HCT116 (cell line): ENCODE measurements around the gene CCDC89. TPM values are rescaled to one million over a fixed set of nuclear protein-coding genes. Genes with fewer than 3 reads are reported as not detected.

Experiments
- ATAC-seq: fragments of 200-7000 bp; cut with Tn5 transposase; 2 replicates; pipeline ENCODE4 v1.9.1; 2020; ENCODE audit warnings: mild to moderate bottlenecking, moderate library complexity
- BruUV-seq: library from RNA; stranded (reverse); fragments of 400-500 nt; replicated peaks from 2 replicates; lab custom pipeline; 2021; lab: Mats Ljungman, UMichigan
- CTCF ChIA-PET: fragments of 300-600 bp; sonication (Branson Sonifier 250); formaldehyde crosslinking; loops from one replicate; lab custom pipeline; 2021; ENCODE audit warnings: antibody characterized with exemption; lab: Charles Lee
- POLR2A ChIA-PET: fragments of 300-600, 350-600 bp; sonication (Branson Sonifier 250); formaldehyde crosslinking; loops from one replicate; lab custom pipeline; 2021; ENCODE audit warnings: antibody characterized with exemption; lab: Charles Lee
- RAD21 ChIA-PET, 2 experiments: fragments of 300-600 bp; sonication (Branson Sonifier 250); formaldehyde crosslinking; loops; one replicate each; lab custom pipeline; 2023; ENCODE audit warnings: low total read pairs in 2 of 2; ENCODE audit not compliant: uncharacterized antibody in 2 of 2, unreplicated experiment in 2 of 2, low non-redundant PET in 1 of 2; lab: Charles Lee
- DNase-seq: peaks from one replicate; pipeline ENCODE4 v3.0.0-alpha.2; 2010; ENCODE audit warnings: low read depth, low spot score
- H2AFZ ChIP-seq: fragments of 200-600 bp; shearing (Covaris generic), sonication (generic); 2 replicates; pipeline ENCODE4 v1.6.1; 2017; ENCODE audit warnings: low read depth, mixed run types, mixed read lengths, antibody characterized with exemption, low read length; ENCODE audit not compliant: poor library complexity, severe bottlenecking
- H3K27ac ChIP-seq: 2 replicates; pipeline ENCODE4 v1.5.1; 2012; ENCODE audit warnings: low read depth, low read length
- H3K27me3 ChIP-seq: fragments of 200-600 bp; sonication (generic); 2 replicates; pipeline ENCODE4 v1.6.1; 2016; ENCODE audit warnings: mixed run types, low read length, mixed read lengths; ENCODE audit not compliant: insufficient read depth
- H3K36me3 ChIP-seq, 2 experiments: fragments of 200-500 bp in 1 of 2; fragments of 200-600 bp in 1 of 2; sonication (Bioruptor generic) in 1 of 2; sonication (generic) in 1 of 2; 2 replicates each; pipeline versions ENCODE4 v1.5.1 to v1.6.1; 2014 to 2016; ENCODE audit warnings: low read length in 2 of 2, inconsistent platforms in 1 of 2, mixed read lengths in 1 of 2, mixed run types in 1 of 2; ENCODE audit not compliant: insufficient read depth in 2 of 2, control insufficient read depth in 1 of 2
- H3K4me1 ChIP-seq, 2 experiments: fragments of 200-600 bp in 1 of 2; sonication (generic) in 1 of 2; 2 replicates each; pipeline versions ENCODE4 v1.5.1 to v1.6.1; 2012 to 2017; ENCODE audit warnings: low read length in 2 of 2, inconsistent platforms in 1 of 2, mild to moderate bottlenecking in 1 of 2, mixed read lengths in 1 of 2, mixed run types in 1 of 2, moderate library complexity in 1 of 2; ENCODE audit not compliant: insufficient read depth in 2 of 2, control insufficient read depth in 1 of 2
- H3K4me2 ChIP-seq: fragments of 200-600 bp; sonication (generic); 2 replicates; pipeline ENCODE4 v1.6.1; 2017; ENCODE audit warnings: mixed run types, low read length, mixed read lengths
- H3K4me3 ChIP-seq, 2 experiments: fragments of 200-600 bp in 1 of 2; sonication (generic) in 1 of 2; replicated peaks in 1 of 2; 2 replicates each; pipeline ENCODE4 v1.5.1; 2011 to 2016; ENCODE audit warnings: low read length in 2 of 2, control low read depth in 1 of 2, low read depth in 1 of 2, mild to moderate bottlenecking in 1 of 2, mixed read lengths in 1 of 2, mixed run types in 1 of 2
- H3K79me2 ChIP-seq: fragments of 200-600 bp; sonication (generic); 2 replicates; pipeline ENCODE4 v1.6.1; 2017; ENCODE audit warnings: mild to moderate bottlenecking, mixed run types, low read length, moderate library complexity, mixed read lengths; ENCODE audit not compliant: insufficient read depth
- H3K9ac ChIP-seq: fragments of 200-600 bp; sonication (generic); 2 replicates; pipeline ENCODE4 v1.6.1; 2016; ENCODE audit warnings: low read length, mixed read lengths
- H3K9me2 ChIP-seq: fragments of 200-600 bp; sonication (generic), shearing (Covaris generic); 2 replicates; pipeline ENCODE4 v1.6.1; 2017; ENCODE audit warnings: mixed run types, mild to moderate bottlenecking, moderate library complexity; ENCODE audit not compliant: insufficient read depth
- H3K9me3 ChIP-seq, 2 experiments: fragments of 200-500 bp in 1 of 2; fragments of 200-600 bp in 1 of 2; sonication (Bioruptor generic) in 1 of 2; sonication (generic) in 1 of 2; 2 replicates each; pipeline ENCODE4 v1.6.1; 2014 to 2017; ENCODE audit warnings: low read length in 2 of 2, mixed read lengths in 2 of 2, inconsistent platforms in 1 of 2, low read depth in 1 of 2, mild to moderate bottlenecking in 1 of 2, mixed run types in 1 of 2, moderate library complexity in 1 of 2; ENCODE audit not compliant: control insufficient read depth in 1 of 2, insufficient read depth in 1 of 2
- H4K20me1 ChIP-seq: fragments of 200-600 bp; sonication (generic), shearing (Covaris generic); 2 replicates; pipeline ENCODE4 v1.6.1; 2017; ENCODE audit warnings: mixed run types, mild to moderate bottlenecking, moderate library complexity; ENCODE audit not compliant: insufficient read depth
- CBX3 ChIP-seq: IDR thresholded peaks from 2 replicates; pipeline ENCODE4 v1.6.1; 2012; ENCODE audit warnings: low read depth
- CEBPB ChIP-seq: IDR thresholded peaks from 2 replicates; pipeline ENCODE4 v1.6.1; 2012; ENCODE audit warnings: low read depth
- ELF1 ChIP-seq: IDR thresholded peaks from 2 replicates; pipeline ENCODE4 v1.6.1; 2012; ENCODE audit warnings: low read depth, borderline replicate concordance
- EZH2 ChIP-seq: fragments of 200-600 bp; sonication (generic); IDR thresholded peaks from 2 replicates; pipeline ENCODE4 v1.6.1; 2017; ENCODE audit warnings: antibody characterized with exemption, mixed run types
- MAX ChIP-seq: IDR thresholded peaks from 2 replicates; pipeline ENCODE4 v1.6.1; 2012
- POLR2A ChIP-seq: IDR thresholded peaks from 2 replicates; pipeline ENCODE4 v1.7.0; 2011; ENCODE audit warnings: borderline replicate concordance; ENCODE audit not compliant: insufficient read depth, insufficient read length; ENCODE audit errors: extremely low read depth
- RAD21 ChIP-seq: IDR thresholded peaks from 2 replicates; pipeline ENCODE4 v1.6.1; 2012; ENCODE audit warnings: low read depth, mild to moderate bottlenecking
- SIN3A ChIP-seq: IDR thresholded peaks from 2 replicates; pipeline ENCODE4 v1.6.1; 2012; ENCODE audit warnings: low read depth
- ZNF274 ChIP-seq: fragments of 200-500 bp; sonication (Bioruptor generic); IDR thresholded peaks from 2 replicates; pipeline ENCODE4 v1.6.1; 2014; ENCODE audit warnings: mild to moderate bottlenecking, low read depth, low read length, inconsistent platforms
- intact Hi-C: fragments of 100-400 bp; cut with micrococcal nuclease; formaldehyde crosslinking; loops from 2 replicates; pipeline ENCODE4 v1.10.0; 2022
- total RNA-seq: library from RNA; stranded (reverse); gene quantifications from one replicate; pipeline ENCODE4 v1.2.1, GENCODE V29; 2021; ENCODE audit not compliant: unreplicated experiment

The CCDC89 gene
- total RNA-seq, 1 experiment from 2014 or later = 0.22 TPM

GRCh38 chr11:85666687-85667086 is 19.3 kb downstream of the CCDC89 start:
- Histone ChIP-seq H2AFZ (peak overlapping the region; percentile 90), H3K4me1 (peaks cover 6 to 23% of the 10 kb centered on the region in 2 experiments; a peak in 3 of 4 replicates), H3K4me3 (no peak overlapping the region), H3K9me2 (no peaks in the 10 kb centered on the region), H3K4me2 (no peak overlapping the region), H3K79me2 (peaks cover 32% of the 10 kb centered on the region), H3K9ac (no peak overlapping the region), H3K27me3 (no peaks in the 10 kb centered on the region), H4K20me1 (peaks cover 18% of the 10 kb centered on the region; the same call in 1 of the 2 replicates), H3K9me3 (no peaks in the 10 kb centered on the region), H3K36me3 (peaks cover 6% of the 10 kb centered on the region in 2 experiments), H3K27ac (no peak overlapping the region)
- BruUV-seq = no TSS peak
- RAD21 ChIA-PET = no interaction called here
- ATAC-seq (no peak), DNase-seq (no peak)
- POLR2A ChIA-PET = interaction anchor here (1.2 kb wide), 1 partner anchor 18 kb away, joined by 3 read pairs; no protein-coding TSS in a partner anchor
- CTCF ChIA-PET = no interaction called here
- TF ChIP-seq POLR2A = no peak
- no peak for TF ChIP-seq MAX
- no peak for TF ChIP-seq ZNF274
- TF ChIP-seq SIN3A = no peak
- TF ChIP-seq EZH2 = no peak
- TF ChIP-seq CBX3 = no peak
- TF ChIP-seq ELF1 = no peak
- intact Hi-C loops = no loop called here

GRCh38 chr11:85665733-85666132 is 20.3 kb downstream of the CCDC89 start:
- peaks cover 12 to 15% of the 10 kb centered on the region in 2 experiments for H3K36me3 ChIP-seq
- peaks cover 42% of the 10 kb centered on the region for H3K79me2 ChIP-seq
- peak overlapping the region; percentile 90 for H2AFZ ChIP-seq
- H3K27me3 ChIP-seq = no peaks in the 10 kb centered on the region
- H3K9me3 ChIP-seq = no peaks in the 10 kb centered on the region
- peak overlapping the region; percentile 96 for H3K9ac ChIP-seq
- TF ChIP-seq CEBPB (peak; percentile 2; the same call in 1 of the 2 replicates), RAD21 (no peak)
- TF ChIP-seq, all 23 proteins: peak for 1
- peaks cover 6 to 23% of the 10 kb centered on the region in 2 experiments; a peak in 3 of 4 replicates for H3K4me1 ChIP-seq
- DNase-seq (no peak), ATAC-seq (no peak)
- no peak overlapping the region for H3K4me3 ChIP-seq
- H3K4me2 ChIP-seq = peak overlapping the region; percentile 88
- RAD21 ChIA-PET = no interaction called here
- H3K27ac ChIP-seq = no peak overlapping the region
- no peaks in the 10 kb centered on the region for H3K9me2 ChIP-seq
- H4K20me1 ChIP-seq = peaks cover 25% of the 10 kb centered on the region; the same call in 1 of the 2 replicates
- POLR2A ChIA-PET = interaction anchor here (1.2 kb wide), 1 partner anchor 17 kb away, joined by 3 read pairs; no protein-coding TSS in a partner anchor
- CTCF ChIA-PET = no interaction called here
- intact Hi-C loops = loop anchor here (2.0 kb wide), 2 partner anchors 37 to 161 kb away; partner anchors contain the start of gene TMEM126B
- BruUV-seq = no TSS peak
